Mucosa of descending colon (tissue), 3 donors: ENCODE data around the gene NRL. TPM values are rescaled to one million over a fixed set of nuclear protein-coding genes. Genes with fewer than 3 reads are reported as not detected.

Source experiments
- ATAC-seq: fragments of 200-7000 bp; cut with Tn5 transposase; one replicate; pipeline ENCODE4 v1.9.1; 2020; ENCODE audit warnings: mild to moderate bottlenecking, moderate library complexity
- DNase-seq, 3 donors: peaks; one replicate each; pipeline ENCODE4 v3.0.0-alpha.2; 2020
- H3K36me3 ChIP-seq: fragments of 200-600 bp; one replicate; pipeline ENCODE4 v1.8.0; 2021; ENCODE audit warnings: low read depth, mild to moderate bottlenecking
- H3K4me1 ChIP-seq: fragments of 200-600 bp; one replicate; pipeline ENCODE4 v1.8.0; 2021; ENCODE audit warnings: low read depth, mild to moderate bottlenecking
- H3K4me3 ChIP-seq: fragments of 200-600 bp; one replicate; pipeline ENCODE4 v1.8.0; 2021; ENCODE audit warnings: mild to moderate bottlenecking
- H3K9me3 ChIP-seq: fragments of 200-600 bp; one replicate; pipeline ENCODE4 v1.8.0; 2021; ENCODE audit warnings: mild to moderate bottlenecking
- intact Hi-C, 2 donors: fragments of 100-400 bp; cut with DNase I in 1 of 2; cut with micrococcal nuclease in 1 of 2; formaldehyde crosslinking; loops; one replicate each; pipeline versions ENCODE4 v1.11.0 to v1.11.1; 2022; cut with DNase I, micrococcal nuclease
- total RNA-seq, 3 donors: library from RNA; stranded (reverse); fragmentation: NEBNext Ultra II Directional in 2 of 3; extraction: Animal tissue kit (Norgen Biotek cat#: 25700) in 2 of 3; gene quantifications; one replicate each; pipeline versions ENCODE4 v1.2.1 to v1.2.4, GENCODE V29; 2021 to 2023
- TF ChIP-seq, protein P1 (sequence below): fragments of 200-600 bp; IDR thresholded peaks from one replicate; pipeline ENCODE4 v1.8.0; 2022; ENCODE audit warnings: antibody characterized with exemption, mild to moderate bottlenecking
- donor health status: DM: no; HTN: no; CAD: no; lungs with moderate emphysema.
- donor health status: DM: no; HTN: no; CAD: no.
- donor health status: DM: no; HTN: yes; CAD: no.

The NRL gene
- total RNA-seq, 3 donors from 2014 or later, result 2.3 to 4.5 (median 2.8) TPM

DNA sequence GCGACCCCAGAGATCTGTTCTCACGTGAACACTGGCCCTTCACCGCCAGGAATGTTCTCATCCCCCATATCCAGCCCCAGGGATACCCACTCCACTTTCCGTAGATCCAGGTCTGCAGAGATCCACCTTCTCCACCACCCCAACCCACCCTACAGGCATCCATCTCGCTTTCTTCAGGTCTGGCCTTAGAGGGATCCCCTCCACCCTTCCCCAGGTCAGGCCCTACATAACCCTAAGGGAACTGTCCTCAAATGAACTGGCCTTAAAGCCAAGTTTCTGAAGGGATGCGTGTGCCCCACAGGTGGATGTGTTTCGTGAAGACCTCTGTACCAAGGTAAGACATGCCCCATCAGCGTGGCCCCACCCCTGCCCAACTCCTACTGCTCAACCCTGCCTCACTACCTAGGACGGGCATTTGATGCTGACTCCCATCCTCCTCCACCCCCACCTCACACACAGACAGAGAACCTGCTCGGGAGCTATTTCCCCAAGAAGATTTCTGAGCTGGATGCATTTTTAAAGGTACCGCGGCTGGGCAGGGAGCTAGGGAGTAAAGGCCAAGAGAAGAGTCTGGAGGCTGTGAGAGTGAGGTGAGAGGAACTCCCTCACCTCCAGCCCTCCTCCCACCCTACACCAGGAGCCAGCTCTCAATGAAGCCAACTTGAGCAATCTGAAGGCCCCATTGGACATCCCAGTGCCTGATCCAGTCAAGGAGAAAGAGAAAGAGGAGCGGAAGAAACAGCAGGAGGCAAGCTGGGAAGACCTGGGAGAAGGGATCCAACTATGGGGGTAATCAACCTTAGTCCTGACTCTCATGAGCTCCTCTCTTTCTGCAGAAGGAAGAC is 22.2 kb upstream of the NRL start:
- DNase-seq (no peak), ATAC-seq (no peak)
- Histone ChIP-seq H3K36me3 (no peaks in the 10 kb centered on the region), H3K9me3 (no peaks in the 10 kb centered on the region), H3K4me3 (peak overlapping the region; percentile 98), H3K4me1 (peaks cover 35% of the 10 kb centered on the region)
- TF ChIP-seq, protein P1, sequence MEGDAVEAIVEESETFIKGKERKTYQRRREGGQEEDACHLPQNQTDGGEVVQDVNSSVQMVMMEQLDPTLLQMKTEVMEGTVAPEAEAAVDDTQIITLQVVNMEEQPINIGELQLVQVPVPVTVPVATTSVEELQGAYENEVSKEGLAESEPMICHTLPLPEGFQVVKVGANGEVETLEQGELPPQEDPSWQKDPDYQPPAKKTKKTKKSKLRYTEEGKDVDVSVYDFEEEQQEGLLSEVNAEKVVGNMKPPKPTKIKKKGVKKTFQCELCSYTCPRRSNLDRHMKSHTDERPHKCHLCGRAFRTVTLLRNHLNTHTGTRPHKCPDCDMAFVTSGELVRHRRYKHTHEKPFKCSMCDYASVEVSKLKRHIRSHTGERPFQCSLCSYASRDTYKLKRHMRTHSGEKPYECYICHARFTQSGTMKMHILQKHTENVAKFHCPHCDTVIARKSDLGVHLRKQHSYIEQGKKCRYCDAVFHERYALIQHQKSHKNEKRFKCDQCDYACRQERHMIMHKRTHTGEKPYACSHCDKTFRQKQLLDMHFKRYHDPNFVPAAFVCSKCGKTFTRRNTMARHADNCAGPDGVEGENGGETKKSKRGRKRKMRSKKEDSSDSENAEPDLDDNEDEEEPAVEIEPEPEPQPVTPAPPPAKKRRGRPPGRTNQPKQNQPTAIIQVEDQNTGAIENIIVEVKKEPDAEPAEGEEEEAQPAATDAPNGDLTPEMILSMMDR, result no peak
- intact Hi-C loops, result no loop called here

DNA sequence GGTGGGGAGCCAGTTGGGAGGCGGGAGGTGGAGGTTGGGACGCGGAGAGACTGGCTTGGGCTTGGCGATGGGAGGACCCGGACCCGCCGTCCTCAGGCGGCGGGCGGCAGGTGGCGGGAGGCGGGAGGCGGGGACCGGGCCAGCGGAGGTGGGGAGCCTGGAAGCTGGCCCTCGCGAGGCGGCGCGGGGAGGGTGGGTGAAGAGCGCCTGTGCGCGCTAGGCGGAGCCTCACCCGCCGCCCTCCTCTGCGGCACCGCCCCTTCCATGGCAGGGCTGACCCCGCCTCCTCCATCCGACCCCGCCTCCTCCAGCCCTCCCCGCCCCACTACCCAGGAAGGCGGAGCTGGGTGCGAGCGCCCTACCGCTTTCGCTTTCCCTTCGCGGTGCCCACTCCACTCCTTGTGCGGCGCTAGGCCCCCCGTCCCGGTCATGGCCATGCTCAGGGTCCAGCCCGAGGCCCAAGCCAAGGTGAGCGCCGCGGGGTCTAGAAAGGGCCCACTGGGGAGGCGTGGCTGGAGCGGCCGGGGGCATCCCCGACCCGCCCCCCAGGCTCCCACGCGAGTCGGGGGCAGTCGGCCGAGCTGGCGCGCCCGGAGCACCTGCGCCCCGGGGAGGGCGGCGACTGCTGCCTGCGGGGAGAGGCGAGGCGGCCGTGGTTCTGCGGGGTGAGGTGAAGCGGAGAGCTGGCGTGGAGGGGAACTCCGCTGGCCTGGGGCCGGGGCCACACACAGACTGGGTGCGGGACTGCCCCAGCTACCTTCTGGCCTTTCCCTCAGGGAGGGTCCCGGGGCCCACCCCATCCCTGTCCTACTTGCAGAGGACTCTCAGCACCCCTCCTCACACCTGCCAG is 21.3 kb upstream of the NRL start, which contains the start of gene PSME1:
Gene PSME1, plus strand, starts transcription at position 361 of the 850 bp plus-strand sequence. Its CDS starts 69 bp downstream, at position 430.
- Histone ChIP-seq H3K36me3 (no peaks in the 10 kb centered on the region), H3K4me1 (peaks cover 30% of the 10 kb centered on the region), H3K9me3 (no peaks in the 10 kb centered on the region), H3K4me3 (peak within 1 kb of the TSS; percentile 98)
- intact Hi-C loops, result no loop called here
- peak; percentile 96 to 99 (median 97) for DNase-seq
- TF ChIP-seq, protein P1, result no peak
- ATAC-seq, result peak; percentile 97

DNA sequence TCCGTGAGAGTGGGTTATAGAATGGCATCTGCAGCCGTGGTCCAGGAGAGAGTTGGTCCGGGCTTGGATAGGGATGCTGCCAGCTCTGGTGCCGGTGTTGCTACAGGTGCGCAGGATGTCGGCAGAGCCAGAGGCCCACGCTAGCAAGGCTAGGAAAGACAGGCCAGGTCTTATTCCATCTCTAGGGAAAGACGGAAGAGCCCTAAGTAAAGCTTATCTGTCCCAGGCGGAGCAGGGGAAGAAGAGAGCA is 20.8 kb upstream of the NRL start:
- ATAC-seq (no peak), DNase-seq (no peak)
- no peaks in the 10 kb centered on the region for H3K9me3 ChIP-seq
- H3K4me1 ChIP-seq, result peaks cover 30% of the 10 kb centered on the region
- H3K4me3 ChIP-seq, result no peak overlapping the region
- TF ChIP-seq, protein P1, result no peak
- H3K36me3 ChIP-seq, result no peaks in the 10 kb centered on the region
- intact Hi-C loops, result no loop called here

DNA sequence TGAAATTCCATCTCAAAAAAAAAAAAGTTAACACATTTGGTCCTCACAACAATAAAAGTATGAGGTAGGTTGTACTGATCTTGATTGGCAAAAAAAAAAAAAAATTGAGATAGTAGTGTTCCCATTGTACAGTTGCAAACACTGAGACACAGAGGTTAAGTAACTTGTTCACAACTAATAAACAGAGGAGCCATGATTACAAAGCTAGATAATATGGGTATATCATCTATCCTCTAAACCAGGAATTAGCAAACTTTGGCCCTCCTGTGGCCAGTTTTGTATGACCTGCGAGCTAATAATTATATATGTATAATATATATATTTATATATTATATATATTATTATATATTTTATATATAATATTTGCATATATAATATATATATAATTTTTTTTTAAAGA is 19.0 kb upstream of the NRL start:
- Histone ChIP-seq H3K4me1 (peaks cover 17% of the 10 kb centered on the region), H3K36me3 (no peaks in the 10 kb centered on the region), H3K4me3 (no peak overlapping the region), H3K9me3 (no peaks in the 10 kb centered on the region)
- intact Hi-C loops, result no loop called here
- no peak for DNase-seq
- TF ChIP-seq, protein P1, result no peak
- no peak for ATAC-seq

DNA sequence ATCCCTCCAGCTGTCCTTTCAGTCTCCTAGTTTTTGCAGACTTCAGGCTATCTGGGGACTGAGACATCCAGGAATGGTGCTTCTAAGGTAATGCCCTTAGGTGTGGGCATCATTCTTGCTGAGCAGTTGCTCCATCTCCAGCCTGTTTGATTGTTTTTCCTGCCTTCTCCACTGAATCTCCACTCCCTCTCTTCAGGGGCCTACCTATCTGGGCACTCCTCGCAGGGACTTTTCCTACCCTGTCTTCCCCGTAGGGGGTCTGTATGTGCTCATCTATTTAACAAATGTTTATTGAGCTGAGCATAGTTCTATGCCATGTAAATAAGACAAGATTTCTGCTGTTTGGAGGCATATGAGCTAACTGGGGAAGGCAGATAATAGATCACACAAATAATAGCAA is 18.2 kb upstream of the NRL start:
- peaks cover 14% of the 10 kb centered on the region for H3K4me1 ChIP-seq
- DNase-seq, result no peak
- ATAC-seq, result no peak
- intact Hi-C loops, result no loop called here
- TF ChIP-seq, protein P1, result no peak
- no peak overlapping the region for H3K4me3 ChIP-seq
- no peaks in the 10 kb centered on the region for H3K9me3 ChIP-seq
- H3K36me3 ChIP-seq, result no peaks in the 10 kb centered on the region
